Stimulated activated memory B cell treated with anti-CD40 and anti-IgM and Interleukin-4, amounts not matched to agents 10 μg/mL and 1 μg/mL and 100 μg/mL, for 72 hours (primary cell): Measurements from ENCODE around the gene EZH1.

Source experiments
- ATAC-seq: fragments of 150-1000 bp; cut with Tn5 transposase; 2 replicates; pipeline ENCODE4 v1.10.0; 2021
- H3K27ac Mint-ChIP-seq: one replicate; pipeline ENCODE4 v1.8.0; 2022; ENCODE audit warnings: mild to moderate bottlenecking, mixed read lengths
- H3K27me3 Mint-ChIP-seq: one replicate; pipeline ENCODE4 v1.8.0; 2022; ENCODE audit warnings: mixed read lengths
- H3K36me3 Mint-ChIP-seq: one replicate; pipeline ENCODE4 v1.8.0; 2022; ENCODE audit warnings: mixed read lengths
- H3K4me1 Mint-ChIP-seq: one replicate; pipeline ENCODE4 v1.8.0; 2022; ENCODE audit warnings: mixed read lengths
- H3K4me3 Mint-ChIP-seq: one replicate; pipeline ENCODE4 v1.8.0; 2022; ENCODE audit warnings: mild to moderate bottlenecking, moderate library complexity, mixed read lengths
- H3K9me3 Mint-ChIP-seq: one replicate; pipeline ENCODE4 v1.8.0; 2022; ENCODE audit warnings: mixed read lengths

Gene EZH1

GRCh38 chr17:42704837-42705494, 39.9 kb downstream of the EZH1 start:
- peak overlapping the region; percentile 79 for H3K27ac Mint-ChIP-seq
- no peaks in the 10 kb centered on the region for H3K9me3 Mint-ChIP-seq
- peaks cover 74% of the 10 kb centered on the region for H3K36me3 Mint-ChIP-seq
- H3K4me1 Mint-ChIP-seq: peaks cover 67% of the 10 kb centered on the region
- ATAC-seq: peak; percentile 95
- peak overlapping the region; percentile 36 for H3K4me3 Mint-ChIP-seq
- no peaks in the 10 kb centered on the region for H3K27me3 Mint-ChIP-seq

DNA sequence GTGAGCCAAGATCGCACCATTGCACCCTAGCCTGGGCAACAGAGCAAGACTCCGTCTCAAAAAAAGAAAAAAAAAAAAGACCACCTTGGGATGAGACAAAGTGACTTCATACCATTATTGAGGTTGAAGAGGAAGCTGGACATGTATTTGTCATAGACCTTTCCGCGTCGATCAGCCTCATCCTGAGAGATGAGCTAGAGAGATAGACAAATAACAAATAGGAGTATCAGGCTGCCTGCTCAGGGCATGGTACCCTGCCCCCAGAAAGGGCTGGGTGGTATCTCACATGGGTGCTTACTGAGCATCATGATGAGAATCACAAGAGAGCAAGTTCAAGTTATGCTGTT, 40.4 kb downstream of the EZH1 start:
- peaks cover 74% of the 10 kb centered on the region for H3K36me3 Mint-ChIP-seq
- H3K4me3 Mint-ChIP-seq: peak overlapping the region; percentile 36
- peak; percentile 65 for ATAC-seq
- no peaks in the 10 kb centered on the region for H3K9me3 Mint-ChIP-seq
- peaks cover 67% of the 10 kb centered on the region for H3K4me1 Mint-ChIP-seq
- H3K27me3 Mint-ChIP-seq: no peaks in the 10 kb centered on the region
- H3K27ac Mint-ChIP-seq: peak overlapping the region; percentile 79

DNA sequence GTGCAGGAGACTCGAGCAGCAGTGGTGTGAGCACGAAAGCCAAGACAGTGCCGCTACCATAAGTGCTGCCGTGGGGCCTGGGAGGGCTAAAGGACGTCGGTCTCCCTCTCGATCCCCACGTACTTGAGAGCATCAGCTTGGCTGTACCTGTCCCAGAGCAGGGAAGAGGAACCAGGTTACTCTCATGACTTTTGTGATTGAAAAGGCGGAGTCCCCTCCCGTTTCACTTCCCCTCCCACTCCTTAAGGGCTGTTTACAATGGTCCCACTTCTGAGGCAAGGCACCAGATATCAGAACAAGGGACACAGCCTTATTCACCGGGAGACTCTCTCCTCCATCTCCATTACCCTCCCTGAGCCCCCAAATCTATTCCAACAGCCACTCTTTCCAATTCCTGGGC, 42.4 kb downstream of the EZH1 start:
- peaks cover 72% of the 10 kb centered on the region for H3K36me3 Mint-ChIP-seq
- no peaks in the 10 kb centered on the region for H3K27me3 Mint-ChIP-seq
- peaks cover 60% of the 10 kb centered on the region for H3K4me1 Mint-ChIP-seq
- peak overlapping the region; percentile 2 for H3K4me3 Mint-ChIP-seq
- peak; percentile 59 for ATAC-seq
- no peaks in the 10 kb centered on the region for H3K9me3 Mint-ChIP-seq
- H3K27ac Mint-ChIP-seq: peak overlapping the region; percentile 12

GRCh38 chr17:42700586-42701289, 44.1 kb downstream of the EZH1 start:
- Mint-ChIP-seq H3K4me1 (peaks cover 44% of the 10 kb centered on the region), H3K36me3 (peaks cover 74% of the 10 kb centered on the region), H3K9me3 (no peaks in the 10 kb centered on the region), H3K27ac (no peak overlapping the region), H3K27me3 (no peaks in the 10 kb centered on the region), H3K4me3 (no peak overlapping the region)
- no peak for ATAC-seq

GRCh38 chr17:42699415-42699740, 45.5 kb downstream of the EZH1 start:
- Mint-ChIP-seq H3K27me3 (no peaks in the 10 kb centered on the region), H3K27ac (no peak overlapping the region), H3K36me3 (peaks cover 73% of the 10 kb centered on the region), H3K9me3 (no peaks in the 10 kb centered on the region), H3K4me1 (peaks cover 31% of the 10 kb centered on the region), H3K4me3 (no peak overlapping the region)
- no peak for ATAC-seq

DNA sequence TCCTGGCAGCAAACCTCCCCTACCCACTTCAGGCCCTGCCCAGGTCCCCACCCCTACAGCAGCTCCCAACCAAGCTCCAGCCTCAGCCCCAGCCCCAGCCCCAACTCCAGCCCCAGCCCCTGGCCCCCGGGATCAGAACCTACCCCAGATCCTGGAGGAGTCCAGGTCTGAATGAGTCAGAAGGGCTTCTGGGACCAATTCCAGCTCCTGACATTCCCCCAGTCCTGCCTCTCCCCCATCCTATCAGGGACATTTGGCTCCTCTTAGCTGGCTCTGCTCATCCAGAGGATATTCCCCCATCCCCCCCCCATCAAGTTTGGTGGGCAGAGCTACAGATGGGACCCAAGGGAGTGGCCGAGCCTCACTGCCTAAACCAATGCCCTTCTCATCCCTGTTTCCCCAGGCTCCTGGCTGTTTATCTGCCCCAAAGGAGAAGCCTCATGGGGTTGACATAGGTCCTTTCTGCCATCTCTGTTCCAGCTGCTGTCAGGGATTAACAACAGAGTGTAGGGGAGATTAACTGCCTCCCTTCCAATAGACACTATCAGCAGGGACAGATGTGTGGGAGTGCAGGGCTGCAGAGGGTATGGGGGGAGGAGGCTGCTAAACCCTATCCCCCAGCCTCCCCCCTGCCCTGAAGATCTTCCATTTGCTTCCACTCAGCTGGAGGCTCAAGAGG, 46.0 kb downstream of the EZH1 start:
- ATAC-seq: no peak
- Mint-ChIP-seq H3K36me3 (peaks cover 68% of the 10 kb centered on the region), H3K4me3 (no peak overlapping the region), H3K27ac (no peak overlapping the region), H3K4me1 (peaks cover 26% of the 10 kb centered on the region), H3K27me3 (no peaks in the 10 kb centered on the region), H3K9me3 (no peaks in the 10 kb centered on the region)

- H3K4me3 Mint-ChIP-seq: no peak overlapping the region
- no peaks in the 10 kb centered on the region for H3K9me3 Mint-ChIP-seq
- H3K4me1 Mint-ChIP-seq: peaks cover 12% of the 10 kb centered on the region
- no peak overlapping the region for H3K27ac Mint-ChIP-seq
- ATAC-seq: no peak
- no peaks in the 10 kb centered on the region for H3K27me3 Mint-ChIP-seq
- peaks cover 62% of the 10 kb centered on the region for H3K36me3 Mint-ChIP-seq
Observed at GRCh38 chr17:42697108-42697811, 47.6 kb downstream of the EZH1 start.

DNA sequence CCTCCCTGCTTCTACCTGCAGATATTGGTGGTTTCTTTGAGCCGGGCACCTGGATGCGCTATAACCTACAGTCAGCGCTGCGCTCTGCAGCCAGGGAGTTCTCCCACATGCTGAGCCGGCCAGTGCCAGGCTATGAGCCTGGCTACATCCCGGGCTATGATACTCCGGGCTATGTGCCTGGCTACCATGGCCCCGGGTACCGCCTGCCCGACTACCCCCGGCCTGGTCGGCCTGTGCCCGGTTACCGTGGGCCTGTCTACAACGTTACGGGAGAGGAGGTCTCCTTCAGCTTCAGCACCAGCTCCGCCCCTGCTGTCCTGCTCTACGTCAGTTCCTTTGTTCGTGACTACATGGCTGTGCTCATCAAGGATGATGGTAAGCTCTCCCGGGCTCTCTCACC, 49.3 kb downstream of the EZH1 start:
- Mint-ChIP-seq H3K27me3 (no peaks in the 10 kb centered on the region), H3K4me1 (no peaks in the 10 kb centered on the region), H3K36me3 (peaks cover 49% of the 10 kb centered on the region), H3K27ac (no peak overlapping the region), H3K4me3 (no peak overlapping the region), H3K9me3 (no peaks in the 10 kb centered on the region)
- no peak for ATAC-seq

GRCh38 chr17:42694524-42694923, 50.3 kb downstream of the EZH1 start:
- peaks cover 39% of the 10 kb centered on the region for H3K36me3 Mint-ChIP-seq
- no peaks in the 10 kb centered on the region for H3K27me3 Mint-ChIP-seq
- no peak overlapping the region for H3K4me3 Mint-ChIP-seq
- H3K27ac Mint-ChIP-seq: no peak overlapping the region
- no peaks in the 10 kb centered on the region for H3K4me1 Mint-ChIP-seq
- no peak for ATAC-seq
- no peaks in the 10 kb centered on the region for H3K9me3 Mint-ChIP-seq

DNA sequence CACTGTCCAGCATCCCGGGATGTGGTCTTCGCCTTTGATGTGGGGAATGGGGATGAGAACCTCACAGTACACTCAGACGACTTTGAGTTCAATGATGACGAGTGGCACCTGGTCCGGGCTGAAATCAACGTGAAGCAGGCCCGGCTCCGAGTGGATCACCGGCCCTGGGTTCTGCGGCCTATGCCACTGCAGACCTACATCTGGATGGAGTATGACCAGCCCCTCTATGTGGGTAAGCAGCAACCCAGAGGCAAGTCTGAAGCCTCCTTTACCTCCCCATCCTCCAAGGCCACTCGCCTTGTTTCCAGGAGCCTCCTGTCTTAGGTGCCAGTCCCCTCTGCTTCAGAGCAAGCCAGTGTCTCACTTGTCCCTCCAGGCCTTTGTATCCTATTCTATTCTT, 52.4 kb downstream of the EZH1 start:
- peaks cover 20% of the 10 kb centered on the region for H3K36me3 Mint-ChIP-seq
- no peaks in the 10 kb centered on the region for H3K27me3 Mint-ChIP-seq
- H3K27ac Mint-ChIP-seq: no peak overlapping the region
- no peak overlapping the region for H3K4me3 Mint-ChIP-seq
- H3K9me3 Mint-ChIP-seq: no peaks in the 10 kb centered on the region
- H3K4me1 Mint-ChIP-seq: no peaks in the 10 kb centered on the region
- ATAC-seq: no peak

DNA sequence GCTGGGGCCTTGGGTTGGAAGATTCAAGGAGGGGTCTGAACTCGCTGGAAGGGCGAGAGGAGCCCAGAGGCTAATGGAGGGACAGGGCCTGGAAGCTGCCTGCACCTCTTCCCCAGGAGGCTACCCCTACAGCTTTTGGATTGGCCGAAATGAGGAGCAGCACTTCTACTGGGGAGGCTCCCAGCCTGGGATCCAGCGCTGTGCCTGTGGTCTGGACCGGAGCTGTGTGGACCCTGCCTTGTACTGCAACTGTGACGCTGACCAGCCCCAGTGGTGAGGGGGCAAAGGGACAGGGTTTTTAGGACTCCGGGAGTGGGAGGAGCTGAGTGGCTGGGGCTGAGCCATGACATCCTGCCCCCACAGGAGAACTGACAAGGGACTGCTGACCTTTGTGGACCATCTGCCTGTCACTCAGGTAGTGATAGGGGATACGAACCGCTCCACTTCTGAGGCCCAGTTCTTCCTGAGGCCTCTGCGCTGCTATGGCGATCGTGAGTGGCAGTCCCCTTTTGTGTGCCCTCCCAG, 53.8 kb downstream of the EZH1 start:
- Mint-ChIP-seq H3K4me1 (no peaks in the 10 kb centered on the region), H3K36me3 (peaks cover 22% of the 10 kb centered on the region), H3K4me3 (no peak overlapping the region), H3K27ac (no peak overlapping the region), H3K9me3 (no peaks in the 10 kb centered on the region), H3K27me3 (no peaks in the 10 kb centered on the region)
- no peak for ATAC-seq

GRCh38 chr17:42690596-42690995, 54.2 kb downstream of the EZH1 start:
- Mint-ChIP-seq H3K9me3 (no peaks in the 10 kb centered on the region), H3K4me3 (no peak overlapping the region), H3K4me1 (no peaks in the 10 kb centered on the region), H3K27ac (no peak overlapping the region), H3K36me3 (peaks cover 17% of the 10 kb centered on the region), H3K27me3 (no peaks in the 10 kb centered on the region)
- ATAC-seq: no peak

DNA sequence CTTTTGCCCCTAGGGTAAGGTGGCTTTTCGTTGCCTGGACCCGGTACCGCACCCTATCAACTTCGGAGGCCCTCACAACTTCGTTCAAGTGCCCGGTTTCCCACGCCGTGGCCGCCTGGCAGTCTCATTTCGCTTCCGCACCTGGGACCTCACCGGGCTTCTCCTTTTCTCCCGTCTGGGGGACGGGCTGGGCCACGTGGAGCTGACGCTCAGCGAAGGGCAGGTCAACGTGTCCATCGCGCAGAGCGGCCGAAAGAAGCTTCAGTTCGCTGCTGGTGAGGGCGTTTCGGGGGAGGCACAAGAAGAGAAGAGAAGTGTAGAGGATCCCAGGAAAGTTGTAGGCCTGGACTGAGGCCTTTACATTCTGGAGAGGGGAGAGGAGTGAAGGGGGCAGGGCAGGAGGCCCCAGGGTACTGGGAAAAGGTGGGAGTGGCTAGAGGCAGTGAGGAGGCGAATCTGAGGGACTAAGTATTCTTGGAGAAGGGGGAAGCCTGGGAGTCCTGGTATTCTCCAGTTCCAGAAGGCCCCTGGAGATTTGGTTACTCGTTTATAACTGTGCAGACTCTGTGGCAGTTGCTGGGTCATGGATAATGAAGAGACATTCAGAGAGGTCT, 57.0 kb downstream of the EZH1 start:
- peaks cover 13% of the 10 kb centered on the region for H3K4me1 Mint-ChIP-seq

DNA sequence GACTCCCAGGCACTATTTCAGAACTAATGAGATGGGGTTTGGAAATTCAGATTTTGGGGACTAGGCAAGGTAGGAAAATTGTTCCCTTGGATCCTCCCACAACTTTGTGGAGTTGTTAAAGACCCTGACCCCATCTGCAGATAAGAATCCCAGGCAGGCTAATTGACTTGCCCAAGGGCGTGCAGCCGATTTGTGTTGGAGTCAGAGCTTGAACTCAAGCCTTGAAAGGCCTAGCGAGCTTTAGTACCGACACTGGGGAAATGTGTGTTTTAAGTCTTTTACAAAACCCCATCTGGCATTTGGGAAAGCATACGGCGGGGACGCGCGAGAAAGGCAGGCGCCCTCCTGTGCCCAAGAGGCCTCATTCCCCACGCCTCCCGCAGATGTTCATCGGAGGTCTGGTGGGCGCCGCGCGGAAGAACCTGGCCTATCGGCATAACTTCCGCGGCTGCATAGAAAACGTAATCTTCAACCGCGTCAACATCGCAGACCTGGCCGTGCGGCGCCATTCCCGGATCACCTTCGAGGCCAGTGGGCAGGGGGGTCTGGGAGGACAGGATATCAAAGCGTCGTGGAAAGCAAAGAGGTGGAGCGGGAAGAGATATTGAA, 58.2 kb downstream of the EZH1 start:
- Mint-ChIP-seq H3K27me3 (no peaks in the 10 kb centered on the region), H3K9me3 (no peaks in the 10 kb centered on the region), H3K27ac (no peak overlapping the region)

More for the DNA sequence above, 57.0 kb downstream of the EZH1 start:
- no peak overlapping the region for H3K27ac Mint-ChIP-seq
- no peaks in the 10 kb centered on the region for H3K9me3 Mint-ChIP-seq
- no peak overlapping the region for H3K4me3 Mint-ChIP-seq
- H3K36me3 Mint-ChIP-seq: peaks cover 6% of the 10 kb centered on the region
- H3K27me3 Mint-ChIP-seq: no peaks in the 10 kb centered on the region
- ATAC-seq: no peak

DNA sequence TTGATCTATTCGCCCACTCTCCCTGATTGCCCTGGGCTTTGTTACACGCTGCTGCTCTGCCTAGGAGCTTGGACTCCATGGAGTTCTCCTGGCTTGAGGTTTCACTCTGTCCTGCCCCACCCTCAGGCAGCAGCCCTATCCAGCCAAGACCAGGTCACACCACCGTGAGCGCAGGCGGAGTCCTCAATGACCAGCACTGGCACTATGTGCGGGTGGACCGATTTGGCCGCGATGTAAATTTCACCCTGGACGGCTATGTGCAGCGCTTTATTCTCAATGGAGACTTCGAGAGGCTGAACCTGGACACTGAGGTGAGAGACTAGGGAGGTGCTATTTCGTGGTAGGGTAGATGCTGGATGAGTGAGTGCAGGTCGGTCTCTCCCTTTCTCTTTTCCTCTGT, 59.0 kb downstream of the EZH1 start:
- Mint-ChIP-seq H3K4me3 (no peak overlapping the region), H3K36me3 (peaks cover 6% of the 10 kb centered on the region), H3K27ac (no peak overlapping the region), H3K9me3 (no peaks in the 10 kb centered on the region), H3K27me3 (no peaks in the 10 kb centered on the region), H3K4me1 (peaks cover 32% of the 10 kb centered on the region)
- ATAC-seq: no peak

More for the DNA sequence above, 58.2 kb downstream of the EZH1 start:
- peaks cover 25% of the 10 kb centered on the region for H3K4me1 Mint-ChIP-seq
- ATAC-seq: no peak
- H3K4me3 Mint-ChIP-seq: no peak overlapping the region
- H3K36me3 Mint-ChIP-seq: peaks cover 6% of the 10 kb centered on the region
